Effector memory CD8-positive, alpha-beta T cell (primary cell): Measurements from ENCODE around the gene NBPF12.
"Not testable (repeated sequence)": the region's sequence is repeated elsewhere in the genome, so short reads cannot be mapped to it uniquely, and the experiment has no call there.

Experiments used
- ATAC-seq: fragments of 150-1000 bp; cut with Tn5 transposase; replicated peaks from 2 replicates; pipeline ENCODE4 v1.10.0; 2021; ENCODE audit warnings: mild to moderate bottlenecking, moderate library complexity
- DNase-seq, 3 experiments: peaks; one replicate each; pipeline ENCODE4 v3.0.0; 2021
- H3K27ac Mint-ChIP-seq, 2 donors: one replicate each; pipeline ENCODE4 v1.8.0; 2022; ENCODE audit warnings: mild to moderate bottlenecking in 2 of 2, mixed read lengths in 2 of 2, moderate library complexity in 2 of 2
- H3K27me3 Mint-ChIP-seq, 2 donors: one replicate each; pipeline ENCODE4 v1.8.0; 2022; ENCODE audit warnings: mixed read lengths in 2 of 2
- H3K36me3 Mint-ChIP-seq: one replicate; pipeline ENCODE4 v1.8.0; 2022; ENCODE audit warnings: mild to moderate bottlenecking, moderate library complexity, mixed read lengths; ENCODE audit not compliant: insufficient read depth
- H3K4me1 Mint-ChIP-seq, 2 donors: one replicate each; pipeline ENCODE4 v1.8.0; 2022; ENCODE audit warnings: low read depth in 2 of 2, mixed read lengths in 2 of 2
- H3K4me3 Mint-ChIP-seq, 2 donors: one replicate each; pipeline ENCODE4 v1.8.0; 2022; ENCODE audit warnings: mild to moderate bottlenecking in 2 of 2, mixed read lengths in 2 of 2, moderate library complexity in 2 of 2
- H3K9me3 Mint-ChIP-seq, 2 donors: one replicate each; pipeline ENCODE4 v1.8.0; 2022; ENCODE audit warnings: mixed read lengths in 2 of 2
- total RNA-seq, 9 experiments: gene quantifications; one replicate each; lab custom pipeline; 2026; lab: John Stamatoyannopoulos, UW

NBPF12 gene, protein sequence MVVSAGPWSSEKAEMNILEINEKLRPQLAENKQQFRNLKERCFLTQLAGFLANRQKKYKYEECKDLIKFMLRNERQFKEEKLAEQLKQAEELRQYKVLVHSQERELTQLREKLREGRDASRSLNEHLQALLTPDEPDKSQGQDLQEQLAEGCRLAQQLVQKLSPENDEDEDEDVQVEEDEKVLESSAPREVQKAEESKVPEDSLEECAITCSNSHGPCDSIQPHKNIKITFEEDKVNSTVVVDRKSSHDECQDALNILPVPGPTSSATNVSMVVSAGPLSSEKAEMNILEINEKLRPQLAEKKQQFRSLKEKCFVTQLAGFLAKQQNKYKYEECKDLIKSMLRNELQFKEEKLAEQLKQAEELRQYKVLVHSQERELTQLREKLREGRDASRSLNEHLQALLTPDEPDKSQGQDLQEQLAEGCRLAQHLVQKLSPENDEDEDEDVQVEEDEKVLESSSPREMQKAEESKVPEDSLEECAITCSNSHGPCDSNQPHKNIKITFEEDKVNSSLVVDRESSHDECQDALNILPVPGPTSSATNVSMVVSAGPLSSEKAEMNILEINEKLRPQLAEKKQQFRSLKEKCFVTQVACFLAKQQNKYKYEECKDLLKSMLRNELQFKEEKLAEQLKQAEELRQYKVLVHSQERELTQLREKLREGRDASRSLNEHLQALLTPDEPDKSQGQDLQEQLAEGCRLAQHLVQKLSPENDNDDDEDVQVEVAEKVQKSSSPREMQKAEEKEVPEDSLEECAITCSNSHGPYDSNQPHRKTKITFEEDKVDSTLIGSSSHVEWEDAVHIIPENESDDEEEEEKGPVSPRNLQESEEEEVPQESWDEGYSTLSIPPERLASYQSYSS (N-terminal part only)
- 22.5 to 74.8 (median 59.7) reads per million in 9 experiments for total RNA-seq

DNA sequence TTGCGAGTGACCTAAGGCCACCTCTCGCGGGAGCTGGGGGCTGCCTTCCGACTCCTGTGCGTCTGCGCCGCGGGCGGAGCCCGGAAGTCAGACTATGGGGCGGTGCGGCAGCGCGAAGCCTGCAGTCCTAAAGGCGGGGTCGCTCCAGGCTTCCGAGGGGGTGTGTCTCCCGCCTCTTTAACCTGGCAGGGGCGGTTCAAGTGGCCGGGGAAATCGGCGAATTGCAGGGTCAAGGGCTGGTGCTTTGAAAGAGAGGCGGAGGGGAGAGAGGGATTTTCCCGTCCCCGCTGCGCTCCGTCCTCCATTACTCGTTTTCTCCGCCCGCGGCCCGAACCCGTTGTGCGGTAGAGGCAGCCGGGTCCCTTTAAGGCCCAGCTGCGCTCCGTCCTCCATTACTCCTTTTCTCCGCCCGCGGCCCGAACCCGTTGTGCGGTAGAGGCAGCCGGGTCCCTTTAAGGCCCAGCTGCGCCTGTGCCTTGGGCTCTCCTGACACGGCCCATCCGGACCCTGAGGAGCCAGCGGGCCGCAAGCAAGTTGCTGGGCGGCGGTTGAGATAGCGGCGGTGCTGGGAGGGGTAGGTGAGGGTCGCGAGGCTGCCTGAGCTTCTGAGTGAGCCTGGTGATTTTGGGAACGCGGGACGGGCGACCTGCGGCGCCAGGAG lies at the start of gene NBPF12:
Gene NBPF12, plus strand, starts transcription at position 83 of the 661 bp plus-strand sequence. CDS start 21,820 bp downstream, outside the sequence.
- Mint-ChIP-seq H3K4me3 (peak within 1 kb of the TSS; percentile 89 to 91), H3K27ac (peak within 1 kb of the TSS; percentile 92 to 93), H3K4me1 (peaks cover 2 to 16% of the 10 kb centered on the region in 2 donors), H3K36me3 (peaks cover 14% of the 10 kb centered on the region)
- not testable (repeated sequence) for H3K9me3 Mint-ChIP-seq, H3K27me3 Mint-ChIP-seq
- DNase-seq (peak; percentile 62 to 73 (median 65)), ATAC-seq (peak; percentile 85)

DNA sequence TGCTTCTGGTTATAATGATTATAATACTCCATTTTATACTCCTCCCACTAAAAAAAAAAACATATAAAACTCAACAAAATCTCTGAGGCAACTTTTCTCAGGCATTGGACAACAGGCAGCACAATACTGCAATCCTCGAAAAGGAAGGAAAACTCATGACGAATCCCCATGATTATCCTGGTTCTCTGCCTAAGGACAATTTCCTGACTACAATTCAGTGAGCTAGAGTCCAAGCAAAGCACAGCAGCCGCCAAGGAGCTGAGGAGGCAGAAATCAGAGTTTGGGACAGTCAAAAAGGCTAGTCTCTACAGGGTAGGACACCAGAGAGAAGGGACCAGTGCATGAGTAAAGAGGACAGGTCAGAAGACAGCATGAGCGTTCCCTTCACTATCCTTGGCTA lies 46.8 kb upstream of the NBPF12 start:
- H3K4me3 Mint-ChIP-seq, H3K36me3 Mint-ChIP-seq, ATAC-seq, H3K27ac Mint-ChIP-seq, H3K4me1 Mint-ChIP-seq, DNase-seq, H3K9me3 Mint-ChIP-seq: not testable (repeated sequence)
- peaks cover 7 to 12% of the 10 kb centered on the region in 2 donors for H3K27me3 Mint-ChIP-seq

DNA sequence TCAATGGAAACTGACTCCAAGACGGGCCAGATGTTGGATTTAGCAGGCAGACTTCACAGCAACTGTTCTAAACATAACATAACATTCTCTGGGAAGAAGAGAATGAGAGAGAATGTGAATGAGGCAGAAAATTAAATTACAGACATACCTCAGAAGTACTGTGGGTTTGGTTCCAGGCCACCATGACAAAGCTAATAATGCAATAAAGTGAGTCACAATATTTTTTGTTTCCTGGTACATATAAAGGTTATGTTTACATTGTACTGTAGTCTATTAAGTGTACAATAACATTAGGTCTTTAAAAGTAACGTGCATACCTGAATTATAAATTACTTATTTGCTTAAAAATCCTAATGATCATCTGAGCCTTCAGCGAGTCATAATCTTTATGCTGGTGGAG lies 45.8 kb upstream of the NBPF12 start:
- peaks cover 7 to 12% of the 10 kb centered on the region in 2 donors for H3K27me3 Mint-ChIP-seq
- not testable (repeated sequence) for H3K4me3 Mint-ChIP-seq, H3K36me3 Mint-ChIP-seq, ATAC-seq, H3K9me3 Mint-ChIP-seq, DNase-seq, H3K27ac Mint-ChIP-seq, H3K4me1 Mint-ChIP-seq

DNA sequence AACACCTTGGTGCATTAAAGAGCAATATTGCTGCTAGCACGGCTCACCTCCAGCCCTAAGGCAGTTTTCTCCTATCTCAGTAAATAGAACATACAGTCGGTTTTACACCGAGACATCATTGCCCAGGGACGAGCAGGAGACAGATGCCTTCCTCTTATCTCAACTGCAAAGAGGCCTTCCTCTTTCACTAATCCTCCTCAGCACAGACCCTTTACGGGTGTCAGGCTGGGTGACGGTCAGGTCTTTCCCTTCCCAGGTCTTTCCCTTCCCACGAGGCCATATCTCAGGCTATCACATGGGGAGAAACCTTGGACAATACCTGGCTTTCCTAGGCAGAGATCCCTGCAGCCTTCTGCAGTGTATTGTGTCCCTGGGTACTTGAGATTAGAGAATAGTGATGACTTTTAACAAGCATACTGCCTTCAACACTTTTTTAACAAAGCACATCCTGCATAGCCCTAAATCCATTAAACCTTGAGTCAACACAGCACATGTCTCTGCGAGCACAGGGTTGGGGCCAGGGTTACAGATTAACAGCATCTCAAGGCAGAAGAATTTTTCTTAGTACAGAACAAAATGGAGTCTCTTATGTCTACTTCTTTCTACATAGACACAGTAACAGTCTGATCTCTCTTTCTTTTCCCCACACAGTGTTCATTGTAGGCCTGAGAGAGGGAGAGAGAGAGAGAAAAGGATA lies 30.4 kb upstream of the NBPF12 start:
- H3K4me3 Mint-ChIP-seq, H3K4me1 Mint-ChIP-seq, DNase-seq, H3K36me3 Mint-ChIP-seq, H3K27me3 Mint-ChIP-seq, ATAC-seq, H3K27ac Mint-ChIP-seq, H3K9me3 Mint-ChIP-seq: not testable (repeated sequence)

DNA sequence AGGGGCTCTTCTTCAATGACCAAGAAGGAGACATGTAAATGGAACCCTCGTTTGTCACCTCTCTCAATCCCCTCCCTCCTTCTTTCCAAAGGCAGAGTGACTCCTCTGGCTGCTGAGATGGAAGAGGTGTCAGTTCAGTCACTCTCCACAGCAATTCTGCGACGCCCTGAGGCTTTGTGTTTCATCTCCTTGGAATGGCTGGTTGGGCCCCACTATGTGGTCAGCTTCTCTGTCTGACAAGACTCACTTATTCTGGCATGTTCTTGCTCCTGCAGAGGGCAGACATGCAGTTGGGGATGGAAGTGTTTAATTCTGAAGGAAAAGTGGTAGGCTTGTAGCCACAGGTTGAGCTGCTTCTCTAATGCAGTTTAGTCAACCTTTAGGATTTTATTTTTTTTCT lies 25.1 kb upstream of the NBPF12 start:
- not testable (repeated sequence) for H3K27ac Mint-ChIP-seq, DNase-seq, H3K4me1 Mint-ChIP-seq, H3K9me3 Mint-ChIP-seq, H3K36me3 Mint-ChIP-seq, H3K4me3 Mint-ChIP-seq, H3K27me3 Mint-ChIP-seq, ATAC-seq

DNA sequence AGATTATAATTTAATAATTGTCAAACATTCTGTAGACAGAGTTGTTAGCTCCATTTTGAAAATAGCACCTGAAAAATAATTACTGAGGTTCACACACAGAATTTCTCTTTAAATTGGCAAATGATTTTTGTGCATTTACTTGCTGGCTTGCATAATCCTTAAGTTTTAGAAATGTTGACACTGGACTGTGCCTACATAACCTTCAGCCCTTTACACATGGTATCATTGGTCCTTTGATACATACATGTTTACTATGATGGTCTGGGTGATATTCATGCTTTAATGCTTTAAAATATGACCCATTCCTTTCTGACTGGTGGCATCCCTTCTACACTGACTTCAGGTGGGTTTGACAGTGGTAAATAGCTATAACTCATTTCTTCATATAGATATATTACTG lies 17.3 kb upstream of the NBPF12 start:
- not testable (repeated sequence) for H3K27ac Mint-ChIP-seq, H3K9me3 Mint-ChIP-seq, H3K4me1 Mint-ChIP-seq, H3K27me3 Mint-ChIP-seq, ATAC-seq, H3K4me3 Mint-ChIP-seq, H3K36me3 Mint-ChIP-seq, DNase-seq

DNA sequence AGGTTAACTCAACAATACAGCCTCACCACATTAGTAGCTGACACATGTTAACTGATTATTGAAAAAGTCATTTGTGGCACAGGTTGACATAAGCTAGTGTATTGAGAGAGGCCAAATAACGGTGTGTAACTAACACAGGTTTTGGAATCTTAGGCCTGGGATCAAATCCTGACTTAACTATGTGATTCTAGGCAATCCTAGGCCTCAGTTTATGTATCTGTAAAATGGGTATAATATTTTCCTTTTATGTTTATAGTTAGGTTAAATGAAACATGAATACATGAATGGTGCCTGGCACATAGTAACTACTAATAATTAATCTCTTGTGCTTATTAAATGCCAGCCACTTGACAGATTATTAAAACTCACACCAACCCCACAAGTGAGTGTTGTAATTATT lies 15.5 kb upstream of the NBPF12 start:
- H3K4me1 Mint-ChIP-seq, H3K9me3 Mint-ChIP-seq, H3K27ac Mint-ChIP-seq, DNase-seq, H3K36me3 Mint-ChIP-seq, ATAC-seq, H3K4me3 Mint-ChIP-seq, H3K27me3 Mint-ChIP-seq: not testable (repeated sequence)

DNA sequence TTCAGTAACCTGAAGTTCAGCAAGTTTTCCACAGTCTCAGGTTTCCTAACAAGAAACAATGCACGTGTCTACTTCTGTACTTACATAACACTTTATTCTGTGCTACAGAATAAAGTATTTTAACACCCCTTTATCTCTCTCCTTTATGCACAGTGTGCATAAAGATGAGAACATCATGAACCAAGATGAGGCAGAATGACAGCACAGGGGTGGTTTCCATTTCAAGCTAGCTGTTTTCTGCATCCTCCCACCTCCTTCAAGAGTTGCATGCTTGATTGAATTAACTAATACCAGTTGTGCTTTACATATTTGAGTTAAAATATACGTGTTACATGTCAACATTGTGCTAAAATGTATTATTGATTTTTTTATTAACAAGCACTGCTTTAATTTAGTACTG lies 14.0 kb upstream of the NBPF12 start:
- not testable (repeated sequence) for H3K27ac Mint-ChIP-seq, H3K4me3 Mint-ChIP-seq, H3K27me3 Mint-ChIP-seq

DNA sequence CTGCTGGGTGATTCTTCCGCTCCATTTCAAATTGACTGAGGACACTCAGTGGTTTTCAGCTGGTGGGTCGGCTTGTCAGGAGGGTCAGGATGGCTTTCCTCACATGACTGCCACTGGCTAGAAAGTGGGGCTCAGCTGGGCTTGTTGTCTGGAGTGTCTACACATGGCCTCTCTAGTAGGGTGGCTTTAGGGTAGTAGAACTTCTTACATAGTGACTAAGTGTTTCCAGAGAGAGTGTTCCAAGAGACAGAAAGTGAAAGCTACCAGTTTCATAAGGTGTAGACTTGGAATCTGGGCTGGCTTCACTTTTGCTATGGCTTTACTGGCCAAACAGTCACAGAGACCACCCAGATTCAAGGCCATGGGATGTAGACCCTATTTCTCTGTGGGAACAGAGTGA lies 11.7 kb upstream of the NBPF12 start:
- DNase-seq, H3K36me3 Mint-ChIP-seq, H3K27me3 Mint-ChIP-seq, H3K4me1 Mint-ChIP-seq, H3K27ac Mint-ChIP-seq, H3K9me3 Mint-ChIP-seq, H3K4me3 Mint-ChIP-seq, ATAC-seq: not testable (repeated sequence)

More for the DNA sequence above, 14.0 kb upstream of the NBPF12 start:
- H3K4me1 Mint-ChIP-seq, ATAC-seq, H3K9me3 Mint-ChIP-seq, H3K36me3 Mint-ChIP-seq, DNase-seq: not testable (repeated sequence)

DNA sequence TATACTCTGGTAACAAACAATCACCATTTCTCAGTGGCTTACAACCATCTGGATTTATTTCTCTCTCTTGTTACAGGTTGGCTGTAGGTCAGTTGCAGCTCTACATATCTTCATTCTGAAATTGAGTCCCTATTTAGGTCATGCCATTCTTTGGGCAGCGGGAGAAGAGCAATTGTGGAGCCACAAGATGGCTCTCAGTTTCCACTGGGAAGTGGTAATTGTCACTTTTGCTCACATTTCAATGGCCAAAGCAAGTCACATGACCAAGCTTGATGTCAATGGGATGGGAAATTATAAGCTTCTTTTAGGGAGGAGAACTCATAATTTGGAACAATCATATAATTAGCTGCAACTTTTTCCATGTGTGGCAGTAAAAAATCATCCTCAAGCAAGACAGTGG lies 7.9 kb upstream of the NBPF12 start:
- not testable (repeated sequence) for H3K27me3 Mint-ChIP-seq, H3K36me3 Mint-ChIP-seq, ATAC-seq, H3K4me1 Mint-ChIP-seq, H3K9me3 Mint-ChIP-seq, H3K4me3 Mint-ChIP-seq, H3K27ac Mint-ChIP-seq, DNase-seq

DNA sequence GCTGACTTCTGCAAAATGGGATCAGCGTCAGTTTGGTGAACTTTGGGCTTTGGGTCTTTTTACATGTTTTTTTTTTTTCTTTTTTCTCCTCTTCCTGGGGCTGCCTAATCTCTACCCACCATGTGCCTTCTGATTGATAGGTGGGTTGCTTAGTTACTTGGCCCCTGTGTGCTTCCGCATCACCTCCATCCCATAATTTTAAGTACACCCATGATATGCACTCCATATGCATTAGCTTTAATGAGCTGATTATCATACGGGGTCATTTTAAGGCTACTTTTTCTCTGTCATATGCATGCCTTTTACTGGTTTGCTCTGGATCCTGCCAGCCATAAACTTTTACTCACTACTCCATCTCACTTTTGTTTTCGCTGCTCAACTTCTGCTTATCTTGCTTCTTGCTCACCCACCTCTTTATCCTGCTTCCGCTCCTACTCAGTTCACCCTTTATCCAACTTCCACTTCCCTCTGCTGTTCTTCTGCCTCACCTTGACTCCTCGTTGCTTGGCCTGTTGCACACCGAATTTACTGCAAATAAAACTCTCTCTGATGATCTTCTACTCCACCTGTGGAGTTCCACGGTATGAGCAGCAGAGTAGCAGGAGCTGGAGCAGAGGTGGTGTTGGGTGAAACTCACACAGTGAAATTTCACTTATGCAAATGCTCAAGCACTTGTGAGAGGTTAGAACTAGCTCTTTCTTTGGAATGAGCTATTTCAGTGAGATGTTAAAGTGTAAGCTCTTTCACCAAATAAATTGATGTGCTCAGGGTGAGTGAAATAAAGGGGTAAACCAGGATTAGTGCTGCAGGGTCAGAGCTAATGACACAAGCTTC lies 3.5 kb upstream of the NBPF12 start:
- H3K36me3 Mint-ChIP-seq, result peaks cover 11% of the 10 kb centered on the region
- H3K27ac Mint-ChIP-seq, ATAC-seq: not testable (repeated sequence)

DNA sequence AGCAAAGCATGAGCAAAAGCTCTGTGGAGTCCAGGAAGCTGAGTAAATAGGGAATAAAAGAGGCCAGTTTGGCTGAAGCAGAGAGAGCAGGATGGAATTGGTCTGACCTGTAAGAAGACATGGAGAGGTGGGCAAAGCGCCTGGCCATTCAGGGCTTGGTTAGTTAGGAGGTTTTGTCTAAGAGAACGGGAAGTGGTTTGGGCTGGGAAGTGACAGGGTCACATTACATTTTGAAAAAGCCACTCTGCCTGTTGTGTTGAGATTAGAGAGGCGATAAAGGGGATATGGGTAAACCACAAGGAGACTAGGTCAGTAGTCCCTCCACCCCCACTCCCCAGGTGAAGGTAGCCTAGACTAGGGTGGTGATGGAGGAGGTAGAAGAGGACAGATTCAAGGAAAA lies 662 bp upstream of the NBPF12 start:
- peak overlapping the region in 1 of 2 donors; percentile 57 for H3K27ac Mint-ChIP-seq
- H3K36me3 Mint-ChIP-seq, result peaks cover 14% of the 10 kb centered on the region
- H3K4me1 Mint-ChIP-seq, result peaks cover 2 to 16% of the 10 kb centered on the region in 2 donors
- peak; percentile 43 for ATAC-seq
- H3K4me3 Mint-ChIP-seq, result peak overlapping the region; percentile 79 to 89
- not testable (repeated sequence) for H3K9me3 Mint-ChIP-seq, DNase-seq, H3K27me3 Mint-ChIP-seq

More for the DNA sequence above, 3.5 kb upstream of the NBPF12 start:
- peaks cover 2 to 11% of the 10 kb centered on the region in 2 donors for H3K4me1 Mint-ChIP-seq
- H3K27me3 Mint-ChIP-seq, DNase-seq, H3K9me3 Mint-ChIP-seq, H3K4me3 Mint-ChIP-seq: not testable (repeated sequence)
